NCI-H526 (cell line): ENCODE results near the gene TMPRSS11F.
"Not testable (repeated sequence)": the region's sequence is repeated elsewhere in the genome, so short reads cannot be mapped to it uniquely, and the experiment has no call there.

Experiments
- DNase-seq, 2 experiments: peaks; one replicate each; lab custom pipeline; 2025; lab: John Stamatoyannopoulos, UW

Gene TMPRSS11F

GRCh38 chr4:68129793-68130192 lies at the start of gene TMPRSS11F:
TMPRSS11F (minus strand) TSS chr4:68129869; CDS start chr4:68129820, 49 bp downstream.
- DNase-seq, result peak; percentile 6 to 9

GRCh38 chr4:68176904-68177303 lies 47.2 kb upstream of the TMPRSS11F start:
- DNase-seq, result no peak

GRCh38 chr4:68176500-68176899 lies 46.8 kb upstream of the TMPRSS11F start:
- DNase-seq, result no peak

- DNase-seq, result peak in 1 of 2 experiments; percentile 69
These were observed 46.0 kb upstream of the TMPRSS11F start for GRCh38 chr4:68175562-68176155.

- DNase-seq, result not testable (repeated sequence)
These were observed 44.7 kb upstream of the TMPRSS11F start for GRCh38 chr4:68174389-68174788.

- DNase-seq, result not testable (repeated sequence)
These were observed 42.5 kb upstream of the TMPRSS11F start for GRCh38 chr4:68172147-68172546.

GRCh38 chr4:68167706-68168105 lies 38.0 kb upstream of the TMPRSS11F start:
- DNase-seq, result no peak

GRCh38 chr4:68167166-68167565 lies 37.5 kb upstream of the TMPRSS11F start:
- no peak for DNase-seq

GRCh38 chr4:68163754-68164153 lies 34.1 kb upstream of the TMPRSS11F start:
- DNase-seq, result no peak

GRCh38 chr4:68162196-68162595 lies 32.5 kb upstream of the TMPRSS11F start:
- no peak for DNase-seq

GRCh38 chr4:68152411-68152810 lies 22.7 kb upstream of the TMPRSS11F start:
- DNase-seq, result no peak

- DNase-seq, result no peak
These were observed 19.4 kb upstream of the TMPRSS11F start for GRCh38 chr4:68148800-68149685.

GRCh38 chr4:68147079-68147478 lies 17.4 kb upstream of the TMPRSS11F start:
- DNase-seq, result no peak

GRCh38 chr4:68145261-68145660 lies 15.6 kb upstream of the TMPRSS11F start:
- DNase-seq, result no peak

- no peak for DNase-seq
These were observed 12.2 kb upstream of the TMPRSS11F start for GRCh38 chr4:68141852-68142251.

GRCh38 chr4:68132342-68132741 lies 2.7 kb upstream of the TMPRSS11F start:
- no peak for DNase-seq

- no peak for DNase-seq
These were observed 5.4 kb downstream of the TMPRSS11F start for GRCh38 chr4:68124262-68124661.

GRCh38 chr4:68123525-68123924 lies 6.1 kb downstream of the TMPRSS11F start:
- DNase-seq, result no peak

- no peak for DNase-seq
These were observed 9.7 kb downstream of the TMPRSS11F start for GRCh38 chr4:68119921-68120320.

- no peak for DNase-seq
These were observed 19.2 kb downstream of the TMPRSS11F start for GRCh38 chr4:68110441-68110840.

GRCh38 chr4:68109868-68110267 lies 19.8 kb downstream of the TMPRSS11F start:
- no peak for DNase-seq

- no peak for DNase-seq
These were observed 46.9 kb downstream of the TMPRSS11F start for GRCh38 chr4:68082758-68083157.

- DNase-seq, result peak in 1 of 2 experiments; percentile 25
These were observed 49.7 kb downstream of the TMPRSS11F start for GRCh38 chr4:68079928-68080327.
